Measurements from ENCODE around the gene PTPRA. TPM values are rescaled to one million over a fixed set of nuclear protein-coding genes. Genes with fewer than 3 reads are reported as not detected.

The PTPRA gene
- total and polyA plus RNA-seq, 2 of the 13 experiments (the other 11 are each of a cell fraction or from before 2014, with no cell fraction given): 47.2 to 127 TPM

- TF ChIP-seq, protein P1, sequence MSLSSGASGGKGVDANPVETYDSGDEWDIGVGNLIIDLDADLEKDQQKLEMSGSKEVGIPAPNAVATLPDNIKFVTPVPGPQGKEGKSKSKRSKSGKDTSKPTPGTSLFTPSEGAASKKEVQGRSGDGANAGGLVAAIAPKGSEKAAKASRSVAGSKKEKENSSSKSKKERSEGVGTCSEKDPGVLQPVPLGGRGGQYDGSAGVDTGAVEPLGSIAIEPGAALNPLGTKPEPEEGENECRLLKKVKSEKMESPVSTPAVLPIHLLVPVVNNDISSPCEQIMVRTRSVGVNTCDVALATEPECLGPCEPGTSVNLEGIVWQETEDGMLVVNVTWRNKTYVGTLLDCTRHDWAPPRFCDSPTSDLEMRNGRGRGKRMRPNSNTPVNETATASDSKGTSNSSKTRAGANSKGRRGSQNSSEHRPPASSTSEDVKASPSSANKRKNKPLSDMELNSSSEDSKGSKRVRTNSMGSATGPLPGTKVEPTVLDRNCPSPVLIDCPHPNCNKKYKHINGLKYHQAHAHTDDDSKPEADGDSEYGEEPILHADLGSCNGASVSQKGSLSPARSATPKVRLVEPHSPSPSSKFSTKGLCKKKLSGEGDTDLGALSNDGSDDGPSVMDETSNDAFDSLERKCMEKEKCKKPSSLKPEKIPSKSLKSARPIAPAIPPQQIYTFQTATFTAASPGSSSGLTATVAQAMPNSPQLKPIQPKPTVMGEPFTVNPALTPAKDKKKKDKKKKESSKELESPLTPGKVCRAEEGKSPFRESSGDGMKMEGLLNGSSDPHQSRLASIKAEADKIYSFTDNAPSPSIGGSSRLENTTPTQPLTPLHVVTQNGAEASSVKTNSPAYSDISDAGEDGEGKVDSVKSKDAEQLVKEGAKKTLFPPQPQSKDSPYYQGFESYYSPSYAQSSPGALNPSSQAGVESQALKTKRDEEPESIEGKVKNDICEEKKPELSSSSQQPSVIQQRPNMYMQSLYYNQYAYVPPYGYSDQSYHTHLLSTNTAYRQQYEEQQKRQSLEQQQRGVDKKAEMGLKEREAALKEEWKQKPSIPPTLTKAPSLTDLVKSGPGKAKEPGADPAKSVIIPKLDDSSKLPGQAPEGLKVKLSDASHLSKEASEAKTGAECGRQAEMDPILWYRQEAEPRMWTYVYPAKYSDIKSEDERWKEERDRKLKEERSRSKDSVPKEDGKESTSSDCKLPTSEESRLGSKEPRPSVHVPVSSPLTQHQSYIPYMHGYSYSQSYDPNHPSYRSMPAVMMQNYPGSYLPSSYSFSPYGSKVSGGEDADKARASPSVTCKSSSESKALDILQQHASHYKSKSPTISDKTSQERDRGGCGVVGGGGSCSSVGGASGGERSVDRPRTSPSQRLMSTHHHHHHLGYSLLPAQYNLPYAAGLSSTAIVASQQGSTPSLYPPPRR (CRISPR knock-in tag; IDR thresholded peaks at IDR 0.05; ENCODE audit: borderline replicate concordance): 0 out of 2 replicates have a peak, but pooled peaks have one; percentile 16
- TF ChIP-seq, protein P2, sequence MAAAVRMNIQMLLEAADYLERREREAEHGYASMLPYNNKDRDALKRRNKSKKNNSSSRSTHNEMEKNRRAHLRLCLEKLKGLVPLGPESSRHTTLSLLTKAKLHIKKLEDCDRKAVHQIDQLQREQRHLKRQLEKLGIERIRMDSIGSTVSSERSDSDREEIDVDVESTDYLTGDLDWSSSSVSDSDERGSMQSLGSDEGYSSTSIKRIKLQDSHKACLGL (CRISPR knock-in tag; IDR thresholded peaks at IDR 0.05): 0 out of 2 replicates have a peak, but pooled peaks have one; percentile 19
- TF ChIP-seq POLR2G (IDR thresholded peaks at IDR 0.05; ENCODE audit: low read depth, low read length): no peak
- TF ChIP-seq CEBPB (IDR thresholded peaks at IDR 0.05; ENCODE audit: borderline replicate concordance, low read depth, low read length): no peak
- no peak for TF ChIP-seq ZNF839 (CRISPR knock-in tag; IDR thresholded peaks at IDR 0.05; ENCODE audit: borderline replicate concordance)
- no peak for TF ChIP-seq ZNF564 (CRISPR knock-in tag; IDR thresholded peaks at IDR 0.05)
- TF ChIP-seq RBFOX2 (IDR thresholded peaks at IDR 0.05; ENCODE audit: low read depth, low read length): no peak
- TF ChIP-seq, protein P3, sequence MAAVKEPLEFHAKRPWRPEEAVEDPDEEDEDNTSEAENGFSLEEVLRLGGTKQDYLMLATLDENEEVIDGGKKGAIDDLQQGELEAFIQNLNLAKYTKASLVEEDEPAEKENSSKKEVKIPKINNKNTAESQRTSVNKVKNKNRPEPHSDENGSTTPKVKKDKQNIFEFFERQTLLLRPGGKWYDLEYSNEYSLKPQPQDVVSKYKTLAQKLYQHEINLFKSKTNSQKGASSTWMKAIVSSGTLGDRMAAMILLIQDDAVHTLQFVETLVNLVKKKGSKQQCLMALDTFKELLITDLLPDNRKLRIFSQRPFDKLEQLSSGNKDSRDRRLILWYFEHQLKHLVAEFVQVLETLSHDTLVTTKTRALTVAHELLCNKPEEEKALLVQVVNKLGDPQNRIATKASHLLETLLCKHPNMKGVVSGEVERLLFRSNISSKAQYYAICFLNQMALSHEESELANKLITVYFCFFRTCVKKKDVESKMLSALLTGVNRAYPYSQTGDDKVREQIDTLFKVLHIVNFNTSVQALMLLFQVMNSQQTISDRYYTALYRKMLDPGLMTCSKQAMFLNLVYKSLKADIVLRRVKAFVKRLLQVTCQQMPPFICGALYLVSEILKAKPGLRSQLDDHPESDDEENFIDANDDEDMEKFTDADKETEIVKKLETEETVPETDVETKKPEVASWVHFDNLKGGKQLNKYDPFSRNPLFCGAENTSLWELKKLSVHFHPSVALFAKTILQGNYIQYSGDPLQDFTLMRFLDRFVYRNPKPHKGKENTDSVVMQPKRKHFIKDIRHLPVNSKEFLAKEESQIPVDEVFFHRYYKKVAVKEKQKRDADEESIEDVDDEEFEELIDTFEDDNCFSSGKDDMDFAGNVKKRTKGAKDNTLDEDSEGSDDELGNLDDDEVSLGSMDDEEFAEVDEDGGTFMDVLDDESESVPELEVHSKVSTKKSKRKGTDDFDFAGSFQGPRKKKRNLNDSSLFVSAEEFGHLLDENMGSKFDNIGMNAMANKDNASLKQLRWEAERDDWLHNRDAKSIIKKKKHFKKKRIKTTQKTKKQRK (IDR thresholded peaks at IDR 0.05; ENCODE audit: low read length): no peak
- no peak for TF ChIP-seq TBX2 (CRISPR knock-in tag; IDR thresholded peaks at IDR 0.05; ENCODE audit: borderline replicate concordance)
- TF ChIP-seq KAT7 (CRISPR knock-in tag; IDR thresholded peaks at IDR 0.05; ENCODE audit: borderline replicate concordance): no peak
- TF ChIP-seq PITX1 (CRISPR knock-in tag; IDR thresholded peaks at IDR 0.05): no peak
- TF ChIP-seq WIZ (CRISPR knock-in tag; IDR thresholded peaks at IDR 0.05): no peak
Measured at GRCh38 chr20:3059489-3059888, 186.2 kb downstream of the PTPRA start (continued).
